NCI-H2107 (cell line): Measurements from ENCODE around the gene TCF3.
"Not testable (repeated sequence)": the region's sequence is repeated elsewhere in the genome, so short reads cannot be mapped to it uniquely, and the experiment has no call there.

Experiments
- DNase-seq: peaks from one replicate; lab custom pipeline; 2025; lab: John Stamatoyannopoulos, UW

TCF3 gene

DNA sequence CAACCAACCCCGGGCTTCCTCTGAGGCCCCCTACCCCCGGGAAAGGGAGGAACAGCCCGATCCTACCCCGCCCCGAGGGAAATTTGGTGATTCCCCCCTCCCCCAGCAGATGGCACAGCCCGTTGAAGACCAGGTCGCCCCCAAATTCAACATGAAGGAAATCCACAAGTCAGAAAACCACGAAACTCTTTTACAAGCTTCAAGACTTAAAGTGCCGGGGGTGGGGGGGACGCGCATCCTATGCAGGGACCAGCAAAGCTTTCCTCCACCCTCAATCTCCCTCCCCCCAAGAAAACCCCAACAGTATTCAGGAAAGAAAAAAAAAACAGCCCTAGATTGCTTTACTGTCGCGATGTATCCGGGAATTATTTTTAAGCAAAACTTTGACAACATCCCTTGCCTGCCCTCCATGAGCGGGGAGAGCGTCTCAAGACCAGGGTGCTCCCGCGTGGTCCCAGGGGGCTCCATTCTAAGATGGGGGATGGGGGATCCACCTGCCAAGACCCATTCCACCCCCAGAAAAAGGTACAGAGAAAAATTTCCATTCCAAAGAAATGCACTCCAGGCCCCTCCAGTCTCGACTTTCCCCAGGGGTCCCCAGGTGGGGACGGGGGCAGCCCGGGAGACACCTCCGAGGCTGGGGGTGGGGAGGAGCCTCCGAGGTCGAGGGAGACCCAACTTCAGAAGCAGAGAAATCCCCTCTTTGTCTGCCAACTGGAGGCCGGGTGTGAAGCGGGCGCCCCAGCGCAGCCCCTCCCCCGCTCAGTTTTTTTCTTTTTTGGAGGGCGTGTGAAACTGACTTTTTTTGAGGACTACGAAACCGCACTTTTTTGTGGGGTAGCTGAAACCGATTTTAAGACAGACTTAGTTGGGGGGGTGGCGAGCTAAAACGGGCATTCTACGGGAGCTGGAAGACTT, 1.5 kb downstream of the TCF3 start:
- no peak for DNase-seq

- DNase-seq = no peak
Observed at GRCh38 chr19:1649706-1650649, 2.4 kb downstream of the TCF3 start.

- DNase-seq = no peak
Observed at GRCh38 chr19:1648920-1649541, 3.4 kb downstream of the TCF3 start.

DNA sequence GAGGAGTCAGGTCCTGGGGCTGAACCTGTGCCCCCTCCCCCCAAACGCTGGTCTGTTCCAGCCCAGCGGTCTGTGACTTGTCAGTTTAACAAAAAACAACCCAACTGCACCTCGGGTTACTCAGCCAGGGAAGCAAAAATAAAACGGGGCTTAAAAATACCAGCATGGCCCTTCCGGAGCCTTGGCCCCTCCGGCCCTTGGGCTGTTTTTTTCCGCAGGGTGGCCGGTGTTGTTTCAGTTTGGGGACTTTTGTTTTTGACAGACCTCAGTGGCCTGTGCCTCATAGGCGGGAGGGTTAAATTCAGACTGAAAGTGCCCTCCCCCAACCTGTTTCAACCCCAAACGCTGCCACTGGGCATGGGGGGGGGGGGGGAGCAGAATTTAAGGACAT, 4.0 kb downstream of the TCF3 start:
- DNase-seq = no peak

GRCh38 chr19:1647501-1648458, 4.6 kb downstream of the TCF3 start:
- DNase-seq = no peak

DNA sequence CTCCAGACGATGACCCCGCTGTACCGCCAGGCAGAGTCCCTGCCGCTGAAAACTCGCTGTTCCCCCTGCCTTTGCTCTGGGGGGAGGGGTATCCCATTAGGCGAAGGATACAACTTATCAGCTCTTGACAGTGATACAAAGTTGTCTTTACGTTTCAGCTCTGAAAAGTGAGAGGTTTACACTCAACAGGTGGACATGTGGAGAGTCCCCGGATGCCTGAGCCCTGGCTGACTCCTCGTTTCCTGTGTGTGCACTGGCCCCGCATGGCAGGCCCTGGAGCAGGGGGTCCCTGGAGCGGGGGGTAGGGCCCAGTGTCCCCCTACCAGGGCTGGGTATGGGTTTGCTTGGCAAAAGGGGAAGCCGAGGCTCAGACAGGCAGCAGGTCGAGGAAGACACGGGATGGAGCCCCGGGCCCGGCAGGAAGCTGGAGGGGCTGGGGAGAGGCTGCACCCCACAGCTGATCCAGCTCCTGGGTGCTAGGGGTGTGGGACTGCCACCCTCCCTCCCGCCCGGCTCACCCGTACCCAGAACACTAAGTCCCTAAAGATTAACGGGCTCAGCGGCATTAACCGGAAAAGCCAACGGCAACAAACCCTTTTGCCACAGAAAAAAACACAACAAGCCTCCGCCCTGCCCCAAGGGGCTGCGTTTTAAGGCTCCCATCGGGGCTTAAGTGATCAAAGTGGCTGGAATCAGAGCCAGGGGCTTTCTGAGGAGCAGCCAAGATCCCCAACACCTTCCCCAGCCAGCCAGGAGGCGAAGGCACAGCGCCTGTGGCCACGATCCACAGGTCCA, 5.6 kb downstream of the TCF3 start:
- no peak for DNase-seq

DNA sequence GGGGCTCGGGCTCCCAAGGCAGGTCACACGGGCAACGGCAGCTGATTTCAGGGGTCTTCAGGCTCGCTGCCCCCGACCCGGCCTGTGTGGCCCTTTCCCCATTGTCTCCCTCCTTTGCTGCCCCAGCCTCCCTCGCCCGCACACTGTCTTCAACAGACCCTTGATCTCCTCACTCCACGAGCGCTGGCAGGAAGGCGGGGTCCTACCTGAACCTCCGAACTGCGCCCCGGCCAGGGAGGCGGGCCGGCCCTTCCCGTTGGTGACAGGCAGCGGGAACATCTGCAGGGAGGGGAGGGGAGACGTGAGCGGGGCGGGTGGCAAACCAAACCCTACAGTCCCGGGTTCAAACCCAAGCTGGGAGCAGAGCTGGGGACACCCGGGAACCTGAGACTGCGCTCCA, 6.3 kb downstream of the TCF3 start:
- DNase-seq = no peak

DNA sequence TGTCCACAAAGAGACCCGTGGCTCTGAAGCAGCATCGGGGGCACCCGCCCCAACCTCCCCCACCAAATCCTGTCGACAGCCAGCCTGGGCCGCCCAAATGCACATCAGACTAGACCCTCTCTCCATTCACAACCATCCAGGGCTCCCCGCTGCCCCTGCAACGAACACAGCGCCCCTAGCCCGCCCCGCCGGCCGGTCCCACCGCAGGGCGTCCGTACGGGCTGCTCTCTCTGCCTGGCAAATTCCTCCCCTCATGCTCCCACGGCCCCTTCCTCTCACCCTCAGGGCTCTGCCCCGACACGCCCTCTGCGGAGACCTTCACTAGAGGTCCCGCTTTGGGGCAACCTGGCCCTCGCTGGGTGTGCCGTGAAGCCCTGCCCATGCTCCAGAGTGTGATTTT, 7.1 kb downstream of the TCF3 start:
- no peak for DNase-seq

DNA sequence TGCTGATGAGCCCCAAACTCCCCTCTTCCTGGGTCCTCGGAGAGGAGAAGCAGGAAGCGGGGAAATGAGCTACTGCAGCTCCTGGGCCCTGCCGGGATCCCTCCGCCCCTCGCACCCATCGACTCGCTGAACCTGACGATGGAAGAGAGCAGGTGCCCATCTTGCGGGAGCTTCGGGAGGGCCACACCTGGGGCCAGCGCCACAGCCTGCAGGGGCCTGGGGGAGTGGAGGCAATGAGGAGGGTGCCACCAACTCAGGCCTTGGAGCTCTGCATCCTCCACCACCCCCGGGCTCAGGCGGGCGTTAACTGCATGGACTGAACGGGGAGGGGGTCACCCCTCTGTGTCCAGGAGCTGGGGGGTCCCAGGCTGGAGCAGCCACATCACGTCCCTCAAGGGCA, 8.3 kb downstream of the TCF3 start:
- no peak for DNase-seq

DNA sequence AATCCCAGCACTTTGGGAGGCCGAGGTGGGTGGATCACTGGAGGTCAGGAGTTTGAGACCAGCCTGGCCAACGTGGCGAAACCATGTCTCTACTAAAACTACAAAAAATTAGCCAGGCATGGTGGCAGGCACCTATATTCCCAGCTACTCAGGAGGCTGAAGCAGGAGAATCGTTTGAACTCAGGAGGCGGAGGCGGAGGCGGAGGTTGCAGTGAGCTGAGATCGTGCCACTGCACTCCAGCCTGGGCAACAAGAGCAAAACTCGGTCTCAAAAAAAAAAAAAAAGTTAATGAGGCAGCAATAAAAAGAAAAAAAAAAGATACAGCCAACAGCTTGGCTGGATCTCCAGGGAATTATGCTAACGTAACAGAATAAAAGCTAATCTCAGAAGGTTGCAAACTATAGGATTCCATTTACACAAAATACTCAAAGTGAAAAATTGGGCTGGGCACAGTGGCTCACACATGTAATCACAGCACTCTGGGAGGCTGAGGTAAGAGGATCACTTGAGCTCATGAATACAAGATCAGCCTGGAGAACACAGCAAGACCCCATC, 11.4 kb downstream of the TCF3 start:
- DNase-seq = not testable (repeated sequence)

- no peak for DNase-seq
Observed at GRCh38 chr19:1636325-1637236, 15.8 kb downstream of the TCF3 start.

- DNase-seq = no peak
Observed at GRCh38 chr19:1634938-1635243, 17.5 kb downstream of the TCF3 start.

GRCh38 chr19:1634242-1634937, 18.0 kb downstream of the TCF3 start:
- DNase-seq = no peak

- DNase-seq = no peak
Observed at GRCh38 chr19:1633269-1633826, 19.1 kb downstream of the TCF3 start.

DNA sequence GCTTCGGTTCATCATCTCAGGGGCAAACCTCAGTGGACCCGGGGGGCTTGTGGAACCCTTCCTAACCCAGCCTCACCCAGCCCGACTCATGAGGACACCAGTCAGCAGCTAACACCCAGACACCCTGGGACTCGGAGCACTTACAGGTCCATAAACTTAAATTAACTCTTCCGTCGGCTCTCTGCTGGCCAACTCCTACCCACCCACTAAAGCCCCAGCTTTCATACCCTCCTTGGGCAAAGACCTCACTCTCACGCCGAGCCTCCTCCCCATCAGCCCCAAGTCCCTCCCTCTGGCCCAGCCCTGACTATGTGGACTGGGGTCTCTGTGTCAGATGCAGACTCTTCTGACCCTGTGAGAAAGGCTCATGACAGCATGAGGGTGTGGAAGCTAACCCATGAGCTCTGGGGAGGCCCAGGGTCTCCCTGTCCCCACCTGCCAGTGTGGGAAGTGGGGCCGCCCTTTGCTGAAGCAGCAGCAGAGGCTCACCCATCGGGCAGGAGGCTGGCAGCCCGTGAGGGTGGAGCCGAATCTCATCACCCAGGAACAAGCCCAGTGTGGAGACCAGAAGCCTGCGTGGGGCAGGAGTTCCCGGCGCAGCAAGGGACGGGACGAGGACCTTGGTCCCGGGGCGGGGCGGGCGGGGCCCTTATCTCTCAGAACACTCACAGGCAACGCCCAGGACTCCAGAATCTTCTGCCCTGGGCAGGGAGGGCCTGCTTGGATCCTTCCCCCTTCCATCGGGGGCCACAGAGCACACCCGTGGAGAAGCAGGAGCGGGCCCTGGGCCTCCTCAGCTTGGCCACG, 19.8 kb downstream of the TCF3 start:
- no peak for DNase-seq

- DNase-seq = no peak
Observed at GRCh38 chr19:1631557-1632100, 20.8 kb downstream of the TCF3 start.

DNA sequence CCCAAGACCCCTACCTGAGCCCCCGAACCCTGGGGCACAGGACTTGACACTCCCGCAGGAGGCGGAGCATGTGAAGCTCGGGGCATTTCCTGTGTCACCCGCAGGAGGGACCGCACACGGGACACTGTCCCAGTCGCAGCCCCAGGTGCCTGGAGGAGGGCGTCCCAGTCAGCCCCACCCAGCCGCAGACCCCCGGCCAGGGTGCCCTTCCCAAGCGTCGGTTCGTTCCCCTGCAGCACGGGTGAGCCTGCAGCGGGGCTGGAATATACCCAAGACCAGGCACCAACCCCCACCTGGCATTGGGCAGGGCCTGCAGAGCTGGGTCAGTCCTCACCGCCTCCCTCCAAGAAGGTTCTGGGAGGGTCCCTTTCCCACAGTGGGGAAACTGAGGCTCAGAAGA, 21.6 kb downstream of the TCF3 start:
- no peak for DNase-seq
